HEK293 (cell line): Measurements from ENCODE around the gene SPECC1.
A peak's percentile ranks its signal among the peaks of the same experiment; 100 is the strongest.

Experiments used
- CTCF ChIA-PET: fragments of 350-600 bp; formaldehyde crosslinking; extraction: SDS; loops from one replicate; lab custom pipeline; 2021; ENCODE audit warnings: antibody characterized with exemption; lab: Yijun Ruan, JAX
- POLR2A ChIA-PET: fragments of 300-600 bp; formaldehyde crosslinking; extraction: SDS; loops from one replicate; lab custom pipeline; 2020; ENCODE audit warnings: antibody characterized with exemption, inconsistent platforms; lab: Yijun Ruan, JAX
- H3K27ac ChIP-seq: fragments of 200-500 bp; sonication (Bioruptor generic); 2 replicates; pipeline ENCODE4 v1.5.1; 2014; ENCODE audit warnings: low read depth, low read length, control low read depth, inconsistent platforms; ENCODE audit errors: extremely low read depth
- H3K36me3 ChIP-seq, 2 experiments: fragments of 200-500 bp in 1 of 2; sonication (Bioruptor generic) in 1 of 2; 1 replicate in 1 of 2; 2 replicates in 1 of 2; pipeline ENCODE4 v1.5.1; 2014 to 2017; ENCODE audit warnings: inconsistent platforms in 2 of 2, low read length in 2 of 2; ENCODE audit not compliant: control insufficient read depth in 2 of 2, insufficient read depth in 1 of 2
- H3K4me1 ChIP-seq: fragments of 200-500 bp; sonication (Bioruptor generic); 2 replicates; pipeline ENCODE4 v1.5.1; 2014; ENCODE audit warnings: mild to moderate bottlenecking, low read length, inconsistent platforms; ENCODE audit not compliant: control insufficient read depth, insufficient read depth
- H3K4me3 ChIP-seq: 2 replicates; pipeline ENCODE4 v1.5.1; 2011; ENCODE audit warnings: low read depth, mild to moderate bottlenecking, control low read depth, low read length, moderate library complexity
- H3K9me3 ChIP-seq: fragments of 200-500 bp; sonication (Bioruptor generic); 2 replicates; pipeline ENCODE4 v1.5.1; 2014; ENCODE audit warnings: low read depth, low read length, inconsistent platforms; ENCODE audit not compliant: control insufficient read depth, insufficient read depth
- BCL6B ChIP-seq: fragments of 450-650 bp; formaldehyde crosslinking; IDR thresholded peaks from 2 replicates; pipeline ENCODE4 v1.5.1; 2017; ENCODE audit warnings: missing biosample characterization, missing genetic modification characterization
- KLF9 ChIP-seq: fragments of 450-650 bp; formaldehyde crosslinking; IDR thresholded peaks from 2 replicates; pipeline ENCODE4 v1.5.1; 2016; ENCODE audit warnings: missing biosample characterization, missing genetic modification characterization, low read depth
- PRDM2 ChIP-seq: fragments of 450-650 bp; formaldehyde crosslinking; IDR thresholded peaks from 2 replicates; pipeline ENCODE4 v1.5.1; 2016; ENCODE audit warnings: missing biosample characterization, missing genetic modification characterization, borderline replicate concordance
- PRDM4 ChIP-seq: fragments of 450-650 bp; formaldehyde crosslinking; IDR thresholded peaks from 2 replicates; pipeline ENCODE4 v1.5.1; 2017; ENCODE audit warnings: missing biosample characterization, missing genetic modification characterization
- PRDM6 ChIP-seq: fragments of 450-650 bp; formaldehyde crosslinking; IDR thresholded peaks from 2 replicates; pipeline ENCODE4 v1.5.1; 2017; ENCODE audit warnings: missing biosample characterization, missing genetic modification characterization
- REST ChIP-seq: fragments of 450-650 bp; formaldehyde crosslinking; IDR thresholded peaks from 2 replicates; pipeline ENCODE4 v1.5.1; 2016; ENCODE audit warnings: missing biosample characterization, missing genetic modification characterization
- ZEB2 ChIP-seq: fragments of 450-650 bp; formaldehyde crosslinking; IDR thresholded peaks from 2 replicates; pipeline ENCODE4 v1.5.1; 2016; ENCODE audit warnings: missing biosample characterization, missing genetic modification characterization
- ZNF112 ChIP-seq: fragments of 450-650 bp; formaldehyde crosslinking; IDR thresholded peaks from 2 replicates; pipeline ENCODE4 v1.5.0; 2017; ENCODE audit warnings: missing biosample characterization, missing genetic modification characterization
- ZNF169 ChIP-seq: fragments of 450-650 bp; formaldehyde crosslinking; IDR thresholded peaks from 2 replicates; pipeline ENCODE4 v1.5.1; 2016; ENCODE audit warnings: missing biosample characterization, missing genetic modification characterization
- ZNF266 ChIP-seq: fragments of 450-650 bp; formaldehyde crosslinking; IDR thresholded peaks from 2 replicates; pipeline ENCODE4 v1.5.1; 2016; ENCODE audit warnings: missing biosample characterization, missing genetic modification characterization, low read depth
- ZNF274 ChIP-seq, 2 experiments: fragments of 200-500 bp in 1 of 2; fragments of 450-650 bp in 1 of 2; sonication (Bioruptor generic) in 1 of 2; formaldehyde crosslinking in 1 of 2; IDR thresholded peaks; 2 replicates each; pipeline versions ENCODE4 v1.5.1 to v1.6.1; 2014 to 2016; ENCODE audit warnings: borderline replicate concordance in 1 of 2, inconsistent platforms in 1 of 2, low read length in 1 of 2, missing biosample characterization in 1 of 2, missing genetic modification characterization in 1 of 2
- ZNF426 ChIP-seq: fragments of 450-650 bp; formaldehyde crosslinking; IDR thresholded peaks from 2 replicates; pipeline ENCODE4 v1.5.1; 2017; ENCODE audit warnings: missing biosample characterization, missing genetic modification characterization, mild to moderate bottlenecking, inconsistent platforms, moderate library complexity
- ZNF596 ChIP-seq: fragments of 450-650 bp; IDR thresholded peaks from 2 replicates; pipeline ENCODE4 v1.5.0; 2018; ENCODE audit warnings: missing biosample characterization, mild to moderate bottlenecking, missing genetic modification characterization, moderate library complexity
- ZNF639 ChIP-seq: fragments of 450-650 bp; formaldehyde crosslinking; IDR thresholded peaks from 2 replicates; pipeline ENCODE4 v1.5.1; 2016; ENCODE audit warnings: missing biosample characterization, missing genetic modification characterization
- ZNF768 ChIP-seq: fragments of 450-650 bp; formaldehyde crosslinking; IDR thresholded peaks from 2 replicates; pipeline ENCODE4 v1.5.1; 2018; ENCODE audit warnings: missing biosample characterization, mild to moderate bottlenecking, missing genetic modification characterization
- ZNF791 ChIP-seq: fragments of 450-650 bp; formaldehyde crosslinking; IDR thresholded peaks from 2 replicates; pipeline ENCODE4 v1.5.1; 2016; ENCODE audit warnings: missing biosample characterization, missing genetic modification characterization

Gene SPECC1

GRCh38 chr17:19975601-19976000 lies 33.6 kb upstream of the SPECC1 start (continued):
- TF ChIP-seq PRDM6 (tag by site-specific recombination) (no peak), ZNF639 (no peak)

- no peaks in the 10 kb centered on the region for H3K9me3 ChIP-seq
- POLR2A ChIA-PET, result interaction anchor here (0.5 to 1.7 kb wide), 10 partner anchors 9 to 1066 kb away, joined by 3 to 12 read pairs (median 5); partner anchors contain the start of genes ALDH3A2, SPECC1, ULK2 and USP22
- CTCF ChIA-PET, result interaction anchor here (0.6 to 3.7 kb wide), 5 partner anchors 15 to 1944 kb away, joined by 3 to 14 read pairs (median 6); partner anchors contain the start of gene SPECC1
- H3K4me1 ChIP-seq, result peaks cover 2% of the 10 kb centered on the region; the same call in 1 of the 2 replicates
- H3K4me3 ChIP-seq, result peak within 1 kb of the TSS; percentile 75
- peak within 1 kb of the TSS; percentile 83 for H3K27ac ChIP-seq
- H3K36me3 ChIP-seq, result peaks cover 18 to 33% of the 10 kb centered on the region in 2 experiments; a peak in 2 of 3 replicates
- no peak for TF ChIP-seq ZNF791 (tag by site-specific recombination)
- no peak for TF ChIP-seq PRDM2
- peak; percentile 67 for TF ChIP-seq PRDM4 (tag by site-specific recombination)
- 0 out of 2 replicates have a peak, but pooled peaks have one; percentile 17 for TF ChIP-seq ZNF266 (tag by site-specific recombination)
- peak; percentile 88 for TF ChIP-seq ZEB2
- no peak for TF ChIP-seq ZNF112
- TF ChIP-seq REST, result 0 out of 2 replicates have a peak, but pooled peaks have one; percentile 27
- TF ChIP-seq ZNF768 (tag by site-specific recombination), result no peak
- TF ChIP-seq ZNF169 (tag by site-specific recombination), result no peak
- TF ChIP-seq ZNF596 (tag by site-specific recombination), result no peak
- TF ChIP-seq KLF9, result peak; percentile 90
- TF ChIP-seq ZNF426 (tag by site-specific recombination), result no peak
- no peak for TF ChIP-seq ZNF274 (IDR thresholded peaks at IDR 0.05; ENCODE audit: low read length)
- TF ChIP-seq ZNF274 (tag by site-specific recombination; IDR thresholded peaks at IDR 0.05; ENCODE audit: borderline replicate concordance), result no peak
- no peak for TF ChIP-seq BCL6B (tag by site-specific recombination)
Measured at GRCh38 chr17:19977293-19978208, 31.6 kb upstream of the SPECC1 start, which contains the start of gene AKAP10. TSS of gene AKAP10 (minus strand) at chr17:19977828. CDS start at chr17:19977679, 149 bp downstream.
